ACHN (cell line): ENCODE results near the gene PRKN.
A peak's percentile ranks its signal among the peaks of the same experiment; 100 is the strongest.
"Not testable (repeated sequence)": the region's sequence is repeated elsewhere in the genome, so short reads cannot be mapped to it uniquely, and the experiment has no call there.

ENCODE experiments used
- DNase-seq: peaks from one replicate; pipeline ENCODE4 v3.0.0-alpha.2; 2015
- in situ Hi-C: cut with HindIII; loops from 2 replicates; pipeline ENCODE4 v1.10.0; 2017; ENCODE audit warnings: low sequenced_read_pairs, low pct_ligation_motif_present, low pct_unique_long_range_greater_than_20kb

PRKN gene

DNA sequence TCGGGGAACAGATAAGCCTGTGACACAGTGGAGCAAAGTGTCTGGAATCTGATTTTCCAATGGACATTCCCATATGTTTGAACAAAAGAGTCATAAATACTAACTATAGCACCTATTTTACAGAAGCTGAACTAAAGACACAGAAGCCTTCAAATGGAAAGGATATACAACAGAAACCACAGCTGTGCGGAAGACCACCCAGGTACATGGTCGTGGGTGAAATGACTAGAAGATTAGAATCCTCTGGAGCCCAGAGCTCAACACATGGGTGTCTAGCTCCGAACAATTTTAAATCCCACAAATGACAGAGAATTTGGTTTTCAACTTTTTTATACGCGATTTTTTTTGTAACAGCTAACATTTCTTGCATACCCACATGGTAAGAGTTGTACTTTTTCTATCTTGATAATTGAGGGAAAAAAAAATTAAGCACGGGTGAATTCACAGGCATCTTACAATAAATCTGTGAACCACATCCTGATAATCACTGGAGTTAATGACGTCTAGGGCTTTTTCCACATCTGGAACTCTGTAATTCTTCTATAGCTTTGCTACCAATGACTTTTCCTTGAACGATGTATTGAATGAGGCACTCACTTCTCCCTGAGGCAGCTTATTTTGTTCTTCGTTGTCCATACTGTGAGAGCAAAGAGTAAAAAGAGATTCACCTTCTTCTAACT lies 1182.6 kb downstream of the PRKN start:
- in situ Hi-C loops: no loop called here
- no peak for DNase-seq

DNA sequence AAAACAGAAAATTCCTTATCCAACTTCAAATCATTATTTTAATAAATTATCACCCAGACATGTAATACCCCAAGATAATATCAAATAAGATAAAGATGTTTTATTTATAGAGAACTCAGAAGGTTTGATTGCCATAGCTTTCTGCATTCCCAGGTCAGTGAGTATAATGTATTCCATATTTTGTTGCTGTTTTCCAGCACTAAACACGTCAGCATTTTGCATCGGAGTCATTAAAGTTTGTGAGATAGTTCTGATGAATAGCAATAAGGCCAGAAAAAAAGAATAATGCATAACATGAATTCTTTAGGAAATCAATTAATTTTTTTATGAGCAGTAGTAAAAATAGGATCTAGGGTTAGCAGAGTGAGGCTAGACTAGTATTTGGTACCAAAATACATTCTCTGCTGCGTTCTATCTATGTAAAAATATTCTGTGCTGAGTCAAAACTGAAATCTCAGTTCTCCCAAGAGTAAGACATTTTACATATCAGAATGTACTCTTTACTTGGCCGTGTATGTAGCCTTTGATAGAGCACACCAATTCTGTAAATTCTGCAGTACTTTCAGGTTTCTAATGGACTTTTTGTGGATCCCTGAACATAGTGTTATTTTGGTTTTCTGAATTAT lies 1183.8 kb downstream of the PRKN start:
- no peak for DNase-seq
- in situ Hi-C loops: no loop called here

DNA sequence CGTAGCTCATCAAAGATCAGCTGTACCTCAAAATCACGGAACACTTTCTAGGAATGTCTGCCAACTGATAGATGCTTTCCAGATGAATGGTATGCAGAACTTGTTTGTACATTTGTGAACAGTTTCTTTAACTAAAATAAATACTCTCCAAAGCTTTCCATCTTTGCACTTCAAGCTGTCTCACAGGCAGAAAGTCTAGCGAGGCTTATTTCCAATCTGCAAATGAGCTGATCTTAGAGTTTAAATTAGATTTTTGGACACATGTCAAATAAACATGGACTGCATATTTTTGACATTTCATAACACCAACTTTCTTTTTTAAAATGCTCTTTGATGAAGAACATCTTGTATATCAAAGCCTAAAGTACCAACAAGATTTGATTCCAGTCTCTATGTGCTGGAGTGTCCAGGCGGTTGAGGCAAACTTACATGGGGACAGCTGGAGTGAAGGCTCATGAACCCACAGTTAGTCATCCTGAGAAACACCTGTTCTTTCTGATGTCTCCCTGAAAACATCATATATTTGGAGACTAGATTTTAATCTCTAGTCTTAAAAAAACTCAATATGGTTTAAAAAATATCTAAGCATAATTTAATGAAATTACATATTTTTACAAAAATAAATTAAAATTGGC lies 1185.1 kb downstream of the PRKN start:
- DNase-seq: no peak
- in situ Hi-C loops: no loop called here

DNA sequence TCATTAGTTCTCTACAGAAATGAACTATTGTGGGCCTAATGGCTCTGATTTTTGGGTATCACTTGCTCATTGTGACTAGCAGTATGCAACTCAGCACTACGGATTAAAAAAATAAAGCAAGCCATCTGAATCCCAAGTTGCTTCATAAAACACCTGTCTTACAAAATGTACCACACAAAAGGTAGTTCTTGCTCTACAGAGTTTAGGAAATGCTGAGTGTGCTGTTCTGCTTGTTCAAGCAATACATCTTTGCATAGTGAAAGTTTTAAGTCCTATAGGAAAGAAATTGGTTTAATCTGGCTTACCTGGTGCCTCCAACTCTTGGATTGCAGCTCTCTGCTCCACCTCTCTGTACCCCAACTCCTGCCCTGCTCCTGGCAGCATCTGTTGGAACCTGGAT lies 1187.0 kb downstream of the PRKN start:
- no peak for DNase-seq
- in situ Hi-C loops: no loop called here

DNA sequence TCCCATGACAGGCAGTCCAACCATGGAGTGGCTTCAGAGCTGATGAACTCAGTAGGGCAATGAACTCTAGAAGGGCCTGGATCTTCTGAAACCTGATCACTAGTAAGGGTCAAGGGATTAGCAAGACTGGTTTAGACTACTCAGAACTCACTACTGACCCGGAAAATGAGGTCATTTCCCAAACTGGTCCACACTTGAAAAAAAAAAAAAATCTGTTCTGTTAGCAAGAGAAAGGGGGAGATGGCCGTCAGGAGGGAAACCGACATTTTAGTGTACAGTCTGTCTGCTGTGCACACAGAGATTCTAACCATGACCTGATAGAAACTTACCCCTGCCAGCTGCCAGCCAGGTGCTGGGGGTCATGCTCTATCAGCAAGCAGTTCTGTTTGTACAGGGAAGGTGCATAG lies 1191.3 kb downstream of the PRKN start:
- in situ Hi-C loops: no loop called here
- no peak for DNase-seq

DNA sequence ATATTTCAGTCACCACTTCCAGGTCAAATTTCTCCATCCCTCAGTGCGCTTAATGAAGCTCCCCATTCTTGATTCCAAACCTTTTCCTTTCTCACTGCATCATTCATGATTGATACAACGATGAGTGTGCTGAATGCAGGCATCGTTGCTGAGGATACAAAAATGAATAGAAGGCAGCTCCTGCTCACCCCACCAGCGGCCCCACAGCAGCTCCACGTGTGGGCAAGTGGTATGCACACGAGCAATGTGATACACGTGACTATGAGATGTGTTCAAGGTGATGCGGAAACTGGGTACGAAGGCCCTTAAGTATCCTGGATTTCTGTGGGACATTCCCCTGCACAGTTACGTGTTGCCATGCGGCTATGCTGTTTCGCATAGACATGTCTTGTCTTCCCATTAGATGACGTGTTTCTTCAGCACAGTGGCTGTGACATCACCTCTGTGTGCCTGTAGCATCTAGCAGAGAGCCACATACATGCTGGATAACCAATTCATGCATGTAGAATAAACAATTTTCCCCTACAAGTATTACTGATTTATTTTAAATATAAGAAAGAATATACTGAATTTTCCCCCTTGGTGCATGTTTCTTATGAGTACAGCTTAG lies 1193.2 kb downstream of the PRKN start:
- DNase-seq: no peak
- in situ Hi-C loops: no loop called here

DNA sequence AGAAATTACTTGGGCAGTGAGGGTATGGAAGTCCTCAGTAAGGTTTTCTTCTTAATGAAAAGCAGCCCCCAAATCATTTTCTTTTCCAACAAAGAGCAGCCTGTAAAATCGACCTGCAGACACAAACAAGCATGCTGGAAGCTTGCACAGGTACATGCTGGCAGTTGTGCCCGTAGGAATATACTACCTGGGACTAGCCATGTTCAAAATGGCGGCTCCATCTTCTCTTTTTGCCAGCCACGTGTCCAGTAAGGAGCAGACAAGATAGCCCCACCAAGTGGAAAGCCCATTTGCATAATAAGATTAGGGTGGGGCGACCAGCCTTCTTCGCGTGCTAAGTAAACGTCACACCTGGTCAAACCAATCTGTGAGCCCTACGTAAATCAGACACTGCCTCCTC lies 1194.3 kb downstream of the PRKN start:
- in situ Hi-C loops: no loop called here

DNA sequence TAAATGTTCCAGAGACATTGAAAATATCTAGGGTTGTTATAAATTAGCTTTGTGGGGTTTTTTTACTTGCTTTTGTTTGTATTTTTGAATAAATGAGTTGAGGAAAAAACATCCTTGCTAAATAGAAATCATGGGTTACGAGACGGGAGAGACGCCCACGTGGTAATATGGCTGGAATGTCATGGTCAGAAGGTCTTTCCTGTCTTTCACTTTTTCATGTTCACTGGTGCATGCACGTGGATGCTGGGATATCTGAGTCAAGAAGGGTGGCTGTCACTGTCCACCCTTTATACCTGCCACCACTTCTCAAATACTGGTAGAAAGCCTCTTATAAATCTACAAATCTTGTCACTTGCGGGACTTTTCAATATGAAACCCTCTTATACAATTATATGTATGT lies 1195.0 kb downstream of the PRKN start:
- in situ Hi-C loops: no loop called here
- DNase-seq: no peak

More for the DNA sequence above, 1194.3 kb downstream of the PRKN start:
- no peak for DNase-seq

DNA sequence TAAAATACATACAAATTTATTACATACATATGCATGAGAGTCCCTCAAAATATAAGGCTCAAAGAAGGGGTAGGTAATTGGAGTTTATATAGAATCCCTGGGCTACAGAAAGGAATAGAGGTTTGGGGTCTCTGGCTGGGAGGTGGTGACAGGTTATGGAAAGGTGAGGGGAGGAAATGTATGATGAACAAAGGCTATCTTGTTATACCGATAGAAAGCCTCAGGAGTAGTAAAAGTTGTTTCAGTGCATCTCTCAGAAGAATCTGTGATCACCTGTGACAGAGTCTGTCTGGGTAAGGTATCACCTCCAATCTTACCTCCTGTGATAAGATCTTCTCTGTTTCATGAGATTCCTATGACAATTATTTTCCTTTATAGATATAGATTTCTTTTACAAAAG lies 1200.8 kb downstream of the PRKN start:
- in situ Hi-C loops: no loop called here
- DNase-seq: no peak

DNA sequence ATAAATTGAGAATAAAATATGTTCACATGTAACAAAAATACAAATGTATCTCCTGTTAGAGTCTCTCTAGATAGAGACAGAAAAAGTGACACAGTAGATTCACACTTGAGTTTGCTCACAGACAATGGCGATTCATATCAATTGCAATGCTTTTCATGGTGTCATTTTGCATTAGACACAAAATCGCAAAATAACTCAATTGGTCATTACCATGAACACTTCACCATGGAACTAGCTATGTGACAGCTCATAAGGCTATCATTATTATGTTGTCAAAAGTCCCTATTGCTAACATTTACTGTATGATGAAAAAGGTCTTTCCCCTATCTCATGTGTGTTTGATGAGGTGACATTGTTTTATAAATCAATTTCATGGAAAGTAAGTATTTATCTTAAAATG lies 1204.2 kb downstream of the PRKN start:
- DNase-seq: no peak
- in situ Hi-C loops: no loop called here

DNA sequence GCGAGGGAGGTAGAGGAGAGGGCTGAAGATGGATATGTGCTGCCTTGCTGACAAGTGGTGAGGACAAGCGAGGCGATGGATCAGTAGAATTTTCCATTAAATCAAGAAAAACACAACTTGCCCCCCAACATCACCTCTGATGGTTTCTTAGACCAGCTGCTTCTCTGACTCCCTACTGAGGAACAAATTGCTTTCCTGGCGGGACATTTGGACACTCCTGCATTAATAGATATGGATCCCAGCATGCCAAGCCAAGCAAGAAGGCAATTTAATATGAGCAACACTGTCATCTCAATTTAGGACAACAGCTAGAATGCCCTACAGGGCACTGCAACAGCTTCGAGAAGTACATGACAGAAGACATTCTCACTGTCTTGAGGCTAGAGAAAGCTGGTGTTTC lies 1205.3 kb downstream of the PRKN start:
- in situ Hi-C loops: no loop called here
- no peak for DNase-seq

DNA sequence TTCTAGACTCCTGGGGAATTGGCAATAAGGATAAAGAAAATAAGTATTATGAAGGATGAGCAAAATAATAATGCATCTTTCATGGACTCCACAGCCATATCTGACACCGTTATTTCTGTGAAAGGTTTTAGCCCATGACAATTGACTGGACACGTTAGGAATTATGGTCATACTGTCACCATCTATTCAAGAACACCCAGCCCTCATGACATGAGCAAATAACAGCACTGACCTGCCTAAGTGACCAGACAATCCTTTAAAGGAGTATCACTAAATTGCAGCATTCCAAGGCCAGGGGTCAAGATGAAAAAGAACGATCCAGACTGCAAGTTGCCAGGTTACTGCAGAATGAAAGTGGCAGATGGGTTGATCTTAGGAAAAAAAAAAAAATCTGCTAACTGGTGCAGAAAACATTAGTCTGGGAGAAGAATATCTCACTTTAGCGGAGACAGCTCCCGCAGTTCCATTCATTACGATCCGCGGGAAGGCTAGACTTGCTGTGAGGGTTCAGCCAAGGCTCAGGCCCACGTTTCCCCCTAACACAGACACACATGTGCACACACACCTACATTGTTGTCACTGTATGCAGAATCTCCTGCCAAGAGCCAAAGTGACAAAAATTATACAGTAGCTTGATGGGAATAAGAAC lies 1216.0 kb downstream of the PRKN start:
- in situ Hi-C loops: no loop called here
- no peak for DNase-seq

DNA sequence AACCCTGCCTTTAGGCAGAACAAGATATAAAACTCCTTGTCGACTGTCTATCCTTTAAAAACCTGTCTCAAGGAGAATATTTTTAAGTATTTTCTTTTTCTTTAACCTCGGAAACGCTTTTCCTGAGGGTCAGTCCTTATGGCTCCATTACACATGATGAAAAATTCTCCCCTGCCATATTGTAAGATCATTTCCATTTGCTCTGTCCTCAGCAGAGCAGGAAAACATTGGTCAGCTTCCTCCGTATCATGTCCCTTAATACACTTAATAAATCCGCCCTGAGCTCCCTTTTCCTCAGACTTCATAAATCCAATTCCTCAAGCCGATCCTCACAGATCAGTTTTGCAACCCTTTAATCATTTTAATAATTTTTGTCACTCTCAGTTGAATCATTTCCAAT lies 1219.2 kb downstream of the PRKN start:
- DNase-seq: no peak
- in situ Hi-C loops: no loop called here

DNA sequence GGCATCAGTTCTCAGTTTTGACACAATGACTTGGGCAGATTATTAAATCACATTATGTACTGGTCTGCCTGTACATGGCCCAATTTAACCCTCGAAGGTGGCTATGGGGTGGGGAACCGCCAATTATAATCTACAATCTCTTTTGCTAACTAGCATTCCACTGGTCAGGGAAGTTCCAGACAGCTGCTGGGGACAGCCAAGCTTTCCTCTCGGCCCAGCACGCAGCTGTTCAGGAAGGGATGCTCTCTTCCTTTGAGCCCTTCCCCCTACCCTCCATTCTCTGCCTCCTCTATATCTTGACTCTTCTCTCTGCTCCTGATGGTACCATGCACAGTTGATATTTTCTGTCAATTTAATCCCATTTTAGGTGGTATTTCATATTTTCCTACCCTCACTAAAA lies 1220.2 kb downstream of the PRKN start:
- no peak for DNase-seq
- in situ Hi-C loops: no loop called here

DNA sequence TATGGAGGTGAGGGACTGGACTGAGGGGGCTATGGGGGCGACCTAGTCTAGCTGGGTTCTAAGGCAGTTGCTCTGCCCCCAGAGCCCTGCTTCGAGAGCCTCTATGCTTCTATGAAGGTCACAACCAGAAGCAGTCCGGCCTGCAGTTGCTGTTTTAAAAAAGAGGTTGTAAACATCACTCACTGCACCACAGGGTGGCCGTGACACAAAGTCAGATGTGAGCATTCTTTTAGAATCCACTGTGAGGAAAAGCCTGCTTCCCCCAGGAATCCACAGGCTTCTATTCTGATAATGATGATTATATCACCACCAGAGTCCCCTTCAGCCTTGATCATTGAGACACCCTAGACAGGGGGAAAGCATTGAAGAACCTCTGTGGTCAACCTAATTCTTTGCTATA lies 1224.0 kb downstream of the PRKN start:
- in situ Hi-C loops: no loop called here
- no peak for DNase-seq

DNA sequence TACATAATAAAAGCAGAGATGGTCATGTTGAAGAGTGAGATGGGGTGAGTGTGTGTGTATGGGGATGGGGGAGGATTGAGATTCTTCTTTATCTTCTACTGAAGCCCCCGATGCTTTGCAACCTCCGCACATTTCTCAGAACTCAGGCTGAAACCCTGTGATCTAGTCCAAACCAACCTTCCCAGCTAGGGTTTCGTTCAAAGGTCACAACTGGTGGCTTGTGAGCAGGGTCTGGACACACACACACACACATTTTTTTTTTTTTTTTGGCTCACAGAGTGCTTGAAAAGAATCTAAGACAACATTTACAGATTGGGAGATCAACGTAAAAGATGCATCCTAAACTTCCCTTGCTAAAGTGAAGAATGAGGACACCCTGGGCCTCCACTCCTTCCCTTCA lies 1228.7 kb downstream of the PRKN start:
- in situ Hi-C loops: no loop called here

DNA sequence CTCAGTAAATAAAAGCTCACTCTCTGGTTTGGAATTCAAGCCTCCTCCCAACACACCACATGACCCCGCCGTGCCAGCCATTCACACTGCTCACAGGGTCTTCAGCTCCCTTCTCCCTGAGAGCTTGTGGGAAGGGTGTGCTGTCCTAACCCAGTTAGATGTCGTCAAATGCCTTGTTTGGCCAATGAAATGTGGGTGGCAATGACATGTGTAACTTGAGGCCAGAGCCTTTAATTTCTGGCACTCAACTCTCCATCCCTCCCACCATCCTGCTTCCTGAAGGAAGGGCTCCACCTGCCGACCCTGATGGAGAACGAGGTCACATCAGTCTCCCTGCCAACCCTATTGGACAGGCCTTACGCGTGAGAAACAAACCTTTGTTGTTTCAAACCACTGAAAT lies 1229.2 kb downstream of the PRKN start:
- DNase-seq: peak; percentile 7
- in situ Hi-C loops: no loop called here

More for the DNA sequence above, 1228.7 kb downstream of the PRKN start:
- no peak for DNase-seq

DNA sequence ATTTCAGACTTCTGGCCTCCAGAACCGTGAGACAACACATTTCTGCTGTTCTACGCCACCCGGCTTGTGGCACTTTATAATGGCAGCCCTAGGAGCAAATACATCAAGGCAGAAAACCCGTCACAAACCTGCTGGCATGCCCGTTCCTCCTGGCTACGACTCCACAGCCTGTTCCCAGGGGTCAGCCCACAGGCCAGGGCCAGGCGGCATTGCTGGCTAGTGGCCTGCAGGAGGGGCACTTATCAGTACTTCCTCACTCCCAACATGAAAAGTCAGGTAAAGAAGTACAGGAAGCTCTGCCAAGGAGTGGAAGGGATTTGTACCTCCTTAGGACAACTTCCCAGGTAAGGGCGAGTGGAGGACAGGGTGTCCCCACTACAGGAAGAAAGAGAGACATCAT lies 1230.6 kb downstream of the PRKN start:
- in situ Hi-C loops: no loop called here
- no peak for DNase-seq

DNA sequence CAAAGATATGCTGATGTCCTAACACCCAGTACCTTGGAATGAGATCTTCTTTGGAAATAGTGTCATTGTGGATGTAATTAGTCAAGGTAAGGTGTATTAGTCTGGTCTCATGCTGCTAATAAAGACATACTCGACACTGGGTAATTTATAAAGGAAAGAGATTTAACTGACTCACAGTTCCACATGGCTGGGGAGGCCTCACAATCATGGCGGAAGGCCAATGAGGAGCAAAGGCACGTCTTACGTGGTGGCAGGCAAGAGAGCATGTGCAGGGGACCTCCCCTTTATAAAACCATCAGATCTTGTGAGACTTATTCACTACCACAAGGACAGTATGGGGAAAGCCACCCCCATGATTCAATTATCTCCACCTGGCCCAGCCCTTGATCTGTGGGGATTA lies 1231.3 kb downstream of the PRKN start:
- in situ Hi-C loops, DNase-seq: not testable (repeated sequence)
